Activated CD8-positive, alpha-beta T cell treated with anti-CD3 and anti-CD28 coated beads, Interleukin-2, amount 10 ng/mL, durations not matched to agents 7 days and 5 days (primary cell): Measurements from ENCODE around the gene CLDN9. TPM values are rescaled to one million over a fixed set of nuclear protein-coding genes. Genes with fewer than 3 reads are reported as not detected.
A peak's percentile ranks its signal among the peaks of the same experiment; 100 is the strongest.

Source experiments
- ATAC-seq: fragments of 150-1000 bp; cut with Tn5 transposase; one replicate; pipeline ENCODE4 v1.10.0; 2021; ENCODE audit warnings: moderate library complexity
- CTCF ChIA-PET: fragments of 350-600 bp; sonication (Branson Sonifier 250); formaldehyde crosslinking; loops from one replicate; lab custom pipeline; 2021; ENCODE audit warnings: antibody characterized with exemption; lab: Charles Lee
- POLR2A ChIA-PET: fragments of 350-600 bp; sonication (Branson Sonifier 250); formaldehyde crosslinking; loops from one replicate; lab custom pipeline; 2021; ENCODE audit warnings: antibody characterized with exemption; lab: Charles Lee
- DNase-seq: peaks from one replicate; pipeline ENCODE4 v3.0.0-alpha.2; 2020
- H3K27ac Mint-ChIP-seq: one replicate; pipeline ENCODE4 v1.8.0; 2021; ENCODE audit warnings: mild to moderate bottlenecking, mixed read lengths
- H3K27me3 Mint-ChIP-seq: one replicate; pipeline ENCODE4 v1.8.0; 2021; ENCODE audit warnings: low read depth, mixed read lengths
- H3K36me3 Mint-ChIP-seq: one replicate; pipeline ENCODE4 v1.8.0; 2021; ENCODE audit warnings: low read depth, mixed read lengths
- H3K4me1 Mint-ChIP-seq: one replicate; pipeline ENCODE4 v1.8.0; 2021; ENCODE audit warnings: low read depth, mixed read lengths
- H3K4me3 Mint-ChIP-seq: one replicate; pipeline ENCODE4 v1.8.0; 2021; ENCODE audit warnings: mild to moderate bottlenecking, mixed read lengths
- H3K9me3 Mint-ChIP-seq: one replicate; pipeline ENCODE4 v1.8.0; 2022; ENCODE audit warnings: mixed read lengths; ENCODE audit not compliant: insufficient read depth
- total RNA-seq, 2 experiments: library from RNA; stranded (reverse); gene quantifications; one replicate each; pipeline ENCODE4 v1.2.3, GENCODE V29; 2021

The CLDN9 gene
- total RNA-seq, 2 experiments from 2014 or later, result 0.16 TPM; not detected in 1

DNA sequence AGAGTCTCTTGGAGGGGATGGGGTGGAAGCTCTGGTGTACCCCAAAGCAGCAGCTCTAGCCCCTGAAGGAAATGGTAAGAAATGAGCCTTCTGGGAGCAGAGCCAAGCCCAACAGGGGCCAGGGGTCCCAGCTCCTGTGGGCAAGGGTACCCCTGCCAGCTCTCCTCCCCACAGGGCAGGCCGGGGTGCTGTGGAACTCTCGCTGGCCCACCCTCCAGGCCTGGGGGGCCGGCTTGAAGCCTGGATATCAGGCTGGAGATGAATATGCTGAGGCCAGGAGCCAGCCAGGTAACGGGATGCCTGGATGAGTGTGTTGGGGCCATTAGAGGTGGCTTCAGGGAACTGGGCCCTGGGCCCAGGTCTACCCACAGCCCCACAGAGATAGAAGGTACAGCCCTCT, 12.2 kb upstream of the CLDN9 start:
- peaks cover 2% of the 10 kb centered on the region for H3K27me3 Mint-ChIP-seq
- ChIA-PET CTCF (interaction anchor here (11.7 kb wide), 1 partner anchor 31 kb away, joined by 213 read pairs; no protein-coding TSS in a partner anchor), POLR2A (interaction anchor here (1.3 kb wide), 1 partner anchor 20 kb away, joined by 3 read pairs; no protein-coding TSS in a partner anchor)
- H3K27ac Mint-ChIP-seq, result no peak overlapping the region
- DNase-seq, result no peak
- ATAC-seq, result no peak
- H3K4me3 Mint-ChIP-seq, result no peak overlapping the region
- H3K9me3 Mint-ChIP-seq, result no peaks in the 10 kb centered on the region
- peaks cover 5% of the 10 kb centered on the region for H3K4me1 Mint-ChIP-seq
- no peaks in the 10 kb centered on the region for H3K36me3 Mint-ChIP-seq

DNA sequence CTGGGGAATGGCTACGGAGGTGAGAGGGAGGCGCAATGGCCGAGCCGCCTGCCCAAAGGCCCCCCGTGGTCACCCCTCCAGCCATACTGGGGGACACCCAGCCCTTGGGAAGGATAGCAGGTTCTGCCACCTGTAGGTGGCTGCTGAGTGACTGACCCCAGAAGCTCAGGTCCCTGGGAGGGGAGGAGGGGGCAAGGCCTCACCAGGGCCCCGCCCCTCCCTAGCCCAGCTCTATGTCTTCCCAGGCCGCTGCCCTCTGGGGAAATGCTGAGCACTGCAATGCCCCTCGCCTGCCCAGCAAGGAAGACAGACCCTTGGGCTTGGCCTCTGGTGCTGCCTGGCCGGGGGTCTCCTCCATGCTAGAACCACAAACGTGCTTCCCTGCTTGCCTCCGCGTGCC, 11.4 kb upstream of the CLDN9 start:
- Mint-ChIP-seq H3K9me3 (no peaks in the 10 kb centered on the region), H3K4me3 (no peak overlapping the region), H3K27me3 (peaks cover 6% of the 10 kb centered on the region), H3K36me3 (no peaks in the 10 kb centered on the region), H3K27ac (no peak overlapping the region), H3K4me1 (peaks cover 5% of the 10 kb centered on the region)
- ChIA-PET POLR2A (interaction anchor here (1.3 kb wide), 1 partner anchor 20 kb away, joined by 3 read pairs; no protein-coding TSS in a partner anchor), CTCF (interaction anchor here (11.7 kb wide), 1 partner anchor 30 kb away, joined by 213 read pairs; no protein-coding TSS in a partner anchor)
- DNase-seq (no peak), ATAC-seq (no peak)

DNA sequence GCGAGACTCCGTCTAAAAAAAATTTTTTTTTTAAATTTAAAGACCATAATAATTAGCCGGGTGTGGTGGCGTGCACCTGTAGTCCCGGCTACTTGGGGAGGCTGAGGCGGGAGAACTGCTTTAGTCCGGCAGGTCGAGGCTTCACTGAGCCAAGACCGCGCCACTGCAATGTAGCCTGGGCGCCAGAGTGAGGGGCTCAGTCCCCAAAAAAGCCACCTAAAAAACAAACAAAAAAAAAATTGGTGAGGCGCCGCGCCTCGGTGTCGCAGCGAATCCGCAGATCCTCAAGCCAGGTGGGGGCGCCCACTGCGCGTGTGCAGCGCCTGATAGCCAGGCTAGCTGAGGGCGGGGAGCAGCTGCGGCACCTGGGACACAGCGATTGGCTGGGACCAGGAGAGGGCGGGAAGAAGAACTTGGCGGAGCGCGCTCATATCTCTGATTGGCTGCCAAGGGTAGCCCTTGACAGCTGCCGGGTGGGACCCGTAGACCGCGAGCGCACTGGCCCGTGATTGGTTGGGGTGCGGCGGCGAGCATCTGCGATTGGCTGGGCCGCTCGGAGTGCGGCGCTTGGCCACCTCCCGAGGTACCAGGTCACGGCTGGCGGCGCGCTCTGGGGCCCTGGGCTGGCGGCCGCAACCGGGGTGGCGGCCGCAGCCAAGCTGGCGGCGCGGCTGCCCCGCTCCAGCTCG, 9.0 kb upstream of the CLDN9 start:
- Mint-ChIP-seq H3K9me3 (no peaks in the 10 kb centered on the region), H3K27ac (peak overlapping the region; percentile 67), H3K4me1 (peaks cover 24% of the 10 kb centered on the region), H3K36me3 (no peaks in the 10 kb centered on the region), H3K27me3 (peaks cover 13% of the 10 kb centered on the region), H3K4me3 (peak overlapping the region; percentile 61)
- CTCF ChIA-PET, result interaction anchor here (0.6 to 11.7 kb wide), 27 partner anchors 9 to 1306 kb away, joined by 3 to 213 read pairs (median 3); partner anchors contain the start of genes HCFC1R1, THOC6, TNFRSF12A and ZNF213
- DNase-seq (peak; percentile 98), ATAC-seq (peak; percentile 100)
- POLR2A ChIA-PET, result interaction anchor here (0.9 to 1.4 kb wide), 3 partner anchors 23 to 34 kb away, joined by 3 to 4 read pairs (median 4); partner anchors contain the start of gene PKMYT1

DNA sequence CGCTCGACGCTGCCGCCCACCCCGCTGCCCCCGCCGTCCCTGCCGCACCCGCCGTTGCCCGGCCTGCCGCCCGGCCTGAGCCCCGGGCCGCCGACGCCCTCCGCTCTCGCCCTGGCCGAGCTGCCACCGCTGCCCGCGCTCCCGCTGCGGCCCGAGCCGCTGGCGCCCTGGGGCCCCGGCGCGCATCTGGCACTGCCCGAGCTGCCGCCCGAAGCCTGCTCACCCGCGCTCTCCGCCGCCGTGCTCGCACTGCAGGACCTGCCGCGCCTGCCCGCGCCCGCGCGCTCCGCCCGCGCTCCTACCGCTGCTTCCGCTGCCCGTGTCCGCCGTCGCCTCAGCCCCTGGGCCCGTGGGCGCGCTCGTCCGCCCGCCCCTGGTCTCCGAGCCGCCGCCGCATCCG, 8.4 kb upstream of the CLDN9 start:
- H3K4me1 Mint-ChIP-seq, result peaks cover 27% of the 10 kb centered on the region
- peaks cover 13% of the 10 kb centered on the region for H3K27me3 Mint-ChIP-seq
- H3K27ac Mint-ChIP-seq, result no peak overlapping the region
- H3K9me3 Mint-ChIP-seq, result no peaks in the 10 kb centered on the region
- DNase-seq, result no peak
- POLR2A ChIA-PET, result interaction anchor here (0.9 to 1.4 kb wide), 4 partner anchors 23 to 34 kb away, joined by 3 to 4 read pairs (median 4); partner anchors contain the start of gene PKMYT1
- CTCF ChIA-PET, result interaction anchor here (0.6 to 11.7 kb wide), 27 partner anchors 10 to 1306 kb away, joined by 3 to 213 read pairs (median 3); partner anchors contain the start of genes HCFC1R1, THOC6, TNFRSF12A and ZNF213
- peak overlapping the region; percentile 68 for H3K4me3 Mint-ChIP-seq
- no peaks in the 10 kb centered on the region for H3K36me3 Mint-ChIP-seq
- ATAC-seq, result peak; percentile 18

DNA sequence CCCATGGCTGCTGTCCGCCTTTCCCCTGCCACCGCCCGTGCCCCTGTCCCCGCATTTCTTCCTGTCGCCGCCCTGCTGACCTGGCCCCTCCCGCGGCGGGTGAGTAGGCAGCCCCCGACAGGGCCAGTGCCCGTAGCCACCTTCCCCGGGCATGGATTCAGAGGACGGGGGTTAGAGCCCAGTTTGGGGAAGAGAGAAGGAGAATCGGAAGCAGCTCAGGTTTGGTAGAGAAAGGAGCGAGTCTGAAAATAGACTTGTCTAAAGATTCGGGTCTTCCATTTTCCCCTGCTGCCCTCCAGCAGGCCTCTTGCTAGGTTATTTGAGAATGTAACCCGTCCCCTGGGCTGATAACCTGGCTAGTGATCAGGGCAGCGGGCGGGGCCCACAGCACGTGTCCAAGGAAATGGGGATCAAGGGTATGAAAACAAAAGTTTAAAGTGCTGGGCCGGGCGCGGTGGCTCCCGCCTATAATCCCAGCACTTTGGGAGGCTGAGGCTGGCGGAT, 7.9 kb upstream of the CLDN9 start:
- no peaks in the 10 kb centered on the region for H3K36me3 Mint-ChIP-seq
- ChIA-PET POLR2A (interaction anchor here (1.1 kb wide), 1 partner anchor 29 kb away, joined by 3 read pairs; no protein-coding TSS in a partner anchor), CTCF (interaction anchor here (1.2 to 11.7 kb wide), 5 partner anchors 11 to 130 kb away, joined by 3 to 213 read pairs (median 11); partner anchors contain the start of genes HCFC1R1, THOC6 and ZNF213)
- H3K4me3 Mint-ChIP-seq, result peak overlapping the region; percentile 68
- H3K27ac Mint-ChIP-seq, result no peak overlapping the region
- peaks cover 13% of the 10 kb centered on the region for H3K27me3 Mint-ChIP-seq
- peaks cover 27% of the 10 kb centered on the region for H3K4me1 Mint-ChIP-seq
- DNase-seq, result no peak
- no peak for ATAC-seq
- H3K9me3 Mint-ChIP-seq, result no peaks in the 10 kb centered on the region

DNA sequence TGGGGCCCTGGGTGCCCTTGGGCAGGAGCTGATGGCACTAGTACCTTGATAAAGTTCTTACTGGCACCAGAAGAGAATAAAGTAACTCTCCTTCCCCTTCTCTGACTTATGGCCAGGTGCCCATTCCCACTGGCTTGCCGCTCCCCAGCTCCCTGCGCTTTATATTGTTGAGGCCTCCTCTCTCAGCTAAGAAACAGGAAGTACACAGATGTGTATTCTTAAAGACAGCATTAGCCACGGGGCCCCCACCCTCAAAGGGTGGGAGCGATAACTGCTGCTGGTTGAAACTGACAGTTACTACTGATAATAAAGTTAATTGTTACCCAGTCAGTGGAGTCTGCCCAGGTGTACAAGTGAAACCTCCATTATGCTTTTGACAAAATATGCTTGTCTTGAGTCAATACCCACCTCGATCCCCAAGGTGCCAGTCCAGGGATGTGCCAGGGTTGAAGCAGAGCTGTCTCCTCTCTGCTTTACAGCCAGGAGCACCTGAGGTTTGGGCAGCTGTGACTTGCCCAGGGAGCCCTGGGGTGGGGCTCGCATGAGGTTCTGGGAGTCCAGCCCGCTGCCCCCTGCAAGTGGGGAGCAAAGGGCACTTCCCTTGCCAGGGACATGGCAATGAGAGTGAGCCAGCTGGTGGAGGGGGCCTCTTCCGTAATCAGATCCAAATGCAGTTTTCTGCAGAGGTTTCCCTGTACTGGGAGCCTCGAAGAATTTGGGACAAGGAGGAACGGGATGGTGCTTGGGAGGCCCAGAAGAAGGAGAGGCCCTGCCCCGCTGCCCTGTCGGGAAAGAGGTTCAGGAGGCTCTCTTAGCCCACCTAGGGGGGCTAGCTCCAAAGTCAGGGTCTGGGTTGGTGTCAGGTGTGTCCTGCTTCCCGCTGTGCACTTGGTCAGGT, 5.4 kb upstream of the CLDN9 start:
- DNase-seq (no peak), ATAC-seq (no peak)
- no peaks in the 10 kb centered on the region for H3K9me3 Mint-ChIP-seq
- H3K4me3 Mint-ChIP-seq, result no peak overlapping the region
- peaks cover 17% of the 10 kb centered on the region for H3K27me3 Mint-ChIP-seq
- H3K36me3 Mint-ChIP-seq, result no peaks in the 10 kb centered on the region
- ChIA-PET POLR2A (interaction anchor here (0.5 to 1.7 kb wide), 6 partner anchors 15 to 60 kb away, joined by 3 to 4 read pairs (median 3); partner anchors contain the start of gene PKMYT1), CTCF (interaction anchor here (0.7 to 11.7 kb wide), 7 partner anchors 13 to 123 kb away, joined by 3 to 213 read pairs (median 3); partner anchors contain the start of genes HCFC1R1, THOC6 and TNFRSF12A)
- H3K27ac Mint-ChIP-seq, result no peak overlapping the region
- H3K4me1 Mint-ChIP-seq, result peaks cover 27% of the 10 kb centered on the region

DNA sequence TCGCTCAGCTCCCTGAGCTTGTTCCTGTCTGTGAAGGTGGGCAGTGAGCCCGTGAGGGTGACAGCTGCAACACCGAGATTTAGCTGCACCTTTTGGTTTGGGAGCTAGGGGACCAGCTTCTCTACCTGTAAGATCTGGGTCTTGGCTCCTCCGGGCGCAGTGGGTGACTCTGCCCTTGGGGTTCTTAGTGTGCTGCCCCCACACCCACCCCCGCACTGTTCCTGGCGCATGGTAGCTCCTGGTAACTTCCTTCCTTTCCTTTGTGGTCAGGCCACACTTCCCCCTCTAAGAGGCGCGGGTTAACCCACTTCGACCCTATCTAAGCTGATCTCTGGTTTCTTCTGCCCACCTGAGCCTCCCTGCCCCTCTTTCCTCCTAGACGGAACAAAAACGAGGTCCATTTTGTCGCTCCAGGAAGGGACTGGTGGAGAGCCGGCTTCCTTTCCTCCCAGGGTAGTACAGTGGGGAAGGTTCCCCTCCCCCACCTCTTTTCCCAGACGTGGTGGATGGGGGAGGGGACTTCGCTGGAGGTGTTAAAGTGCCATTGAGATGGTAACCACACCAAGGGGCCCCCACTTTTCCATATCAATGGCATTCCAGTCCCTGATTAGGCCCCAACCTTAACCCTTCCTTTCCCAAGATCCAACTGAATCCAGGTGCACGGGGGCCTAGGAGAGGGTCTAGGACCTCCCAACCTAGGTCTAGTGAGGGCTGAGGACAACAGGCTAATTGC, 4.6 kb upstream of the CLDN9 start:
- Mint-ChIP-seq H3K27ac (no peak overlapping the region), H3K4me1 (peaks cover 27% of the 10 kb centered on the region), H3K4me3 (peak overlapping the region; percentile 33), H3K27me3 (peaks cover 24% of the 10 kb centered on the region), H3K36me3 (no peaks in the 10 kb centered on the region), H3K9me3 (no peaks in the 10 kb centered on the region)
- ATAC-seq, result no peak
- DNase-seq, result no peak
- ChIA-PET POLR2A (interaction anchor here (0.5 to 1.7 kb wide), 4 partner anchors 14 to 59 kb away, joined by 3 to 4 read pairs (median 3); no protein-coding TSS in a partner anchor), CTCF (interaction anchor here (0.7 to 11.7 kb wide), 8 partner anchors 12 to 122 kb away, joined by 3 to 213 read pairs (median 3); partner anchors contain the start of genes HCFC1R1, THOC6 and TNFRSF12A)

DNA sequence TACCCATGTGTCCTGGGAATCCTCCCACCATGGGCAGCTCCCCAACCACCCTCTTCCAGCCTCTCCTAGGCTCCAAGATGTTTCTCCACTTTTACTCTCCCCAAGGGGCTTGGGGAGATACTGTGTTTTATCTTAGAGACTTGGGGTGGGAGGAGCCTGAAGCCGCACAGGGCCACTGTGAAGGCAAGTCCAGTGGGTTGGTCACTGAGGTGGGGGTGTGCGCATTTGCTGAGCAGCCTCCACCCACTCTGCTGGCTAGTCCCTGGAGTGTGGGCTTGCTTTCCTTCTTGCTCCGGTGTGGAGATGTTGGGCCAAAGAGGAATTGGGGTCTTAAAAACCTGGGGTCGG, 4.1 kb upstream of the CLDN9 start:
- no peak for ATAC-seq
- Mint-ChIP-seq H3K27me3 (peaks cover 24% of the 10 kb centered on the region), H3K9me3 (no peaks in the 10 kb centered on the region), H3K36me3 (no peaks in the 10 kb centered on the region), H3K27ac (no peak overlapping the region), H3K4me3 (no peak overlapping the region), H3K4me1 (peaks cover 27% of the 10 kb centered on the region)
- no peak for DNase-seq
- CTCF ChIA-PET, result interaction anchor here (0.7 to 11.7 kb wide), 5 partner anchors 11 to 88 kb away, joined by 3 to 213 read pairs (median 6); partner anchors contain the start of genes HCFC1R1, THOC6 and TNFRSF12A
- POLR2A ChIA-PET, result interaction anchor here (0.7 to 1.7 kb wide), 2 partner anchors 13 to 29 kb away, joined by 3 read pairs; partner anchors contain the start of gene PKMYT1

DNA sequence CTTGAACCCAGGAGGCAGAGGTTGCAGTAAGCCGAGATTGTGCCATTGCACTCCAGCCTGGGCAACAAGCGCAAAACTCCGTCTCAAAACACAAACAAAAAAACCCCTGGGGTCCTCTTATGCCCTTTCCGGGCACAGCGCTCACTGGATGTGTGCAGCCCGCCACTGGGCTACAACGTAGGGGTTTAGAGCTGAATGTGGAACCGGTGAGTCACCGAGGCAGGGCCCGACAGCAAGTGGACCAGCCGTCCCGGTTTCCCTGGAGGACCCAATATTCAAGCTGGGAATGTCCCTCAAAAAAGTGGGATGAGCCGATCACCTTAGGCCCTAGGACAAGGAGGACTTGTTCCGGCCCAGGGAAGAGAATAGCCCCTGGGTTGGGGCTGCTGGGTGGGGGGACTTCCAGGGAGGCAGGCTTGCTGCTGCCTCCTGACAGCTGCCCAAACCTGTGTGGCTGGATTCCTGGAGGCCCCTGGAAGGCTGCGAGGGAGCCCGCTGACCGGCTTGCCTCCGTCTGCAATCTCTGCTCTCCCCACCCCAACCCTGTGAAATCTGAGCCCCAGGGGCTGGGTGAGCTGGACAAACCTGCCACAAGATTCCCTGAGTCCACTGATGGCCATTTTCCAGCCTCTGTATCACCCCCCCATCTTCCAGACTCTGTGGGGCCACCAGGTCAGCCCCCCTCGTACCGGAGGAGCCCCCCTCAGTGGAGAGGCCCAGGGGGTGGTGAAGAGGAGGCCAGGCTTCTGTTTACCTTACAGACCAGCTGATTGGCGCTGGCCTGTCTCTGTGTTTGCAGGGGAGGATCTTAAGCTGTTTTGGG, 2.9 kb upstream of the CLDN9 start:
- no peak overlapping the region for H3K4me3 Mint-ChIP-seq
- H3K27me3 Mint-ChIP-seq, result peaks cover 26% of the 10 kb centered on the region
- H3K36me3 Mint-ChIP-seq, result no peaks in the 10 kb centered on the region
- H3K27ac Mint-ChIP-seq, result no peak overlapping the region
- ChIA-PET CTCF (interaction anchor here (1.4 to 11.7 kb wide), 2 partner anchors 21 to 120 kb away, joined by 3 to 213 read pairs; no protein-coding TSS in a partner anchor), POLR2A (interaction anchor here (0.9 kb wide), 1 partner anchor 11 kb away, joined by 4 read pairs; the partner anchor contains the start of gene TNFRSF12A)
- DNase-seq (no peak), ATAC-seq (no peak)
- H3K4me1 Mint-ChIP-seq, result peaks cover 25% of the 10 kb centered on the region
- no peaks in the 10 kb centered on the region for H3K9me3 Mint-ChIP-seq
